NCI-H460 (cell line): ENCODE measurements around the gene ADAM22. TPM values are rescaled to one million over a fixed set of nuclear protein-coding genes. Genes with fewer than 3 reads are reported as not detected.
A peak's percentile ranks its signal among the peaks of the same experiment; 100 is the strongest.

ENCODE experiments used
- DNase-seq: peaks from one replicate; pipeline ENCODE4 v3.0.0-alpha.2; 2016; ENCODE audit warnings: low read depth; ENCODE audit errors: extremely low read depth
- total RNA-seq: library from RNA; depleted of rRNA; stranded (reverse); fragments of >200 nt; shearing (Covaris generic); gene quantifications from 2 replicates; pipeline ENCODE4 v1.2.3, GENCODE V29; 2014

The ADAM22 gene
- total RNA-seq, 1 experiment from 2014 or later: 3.3 TPM

DNA sequence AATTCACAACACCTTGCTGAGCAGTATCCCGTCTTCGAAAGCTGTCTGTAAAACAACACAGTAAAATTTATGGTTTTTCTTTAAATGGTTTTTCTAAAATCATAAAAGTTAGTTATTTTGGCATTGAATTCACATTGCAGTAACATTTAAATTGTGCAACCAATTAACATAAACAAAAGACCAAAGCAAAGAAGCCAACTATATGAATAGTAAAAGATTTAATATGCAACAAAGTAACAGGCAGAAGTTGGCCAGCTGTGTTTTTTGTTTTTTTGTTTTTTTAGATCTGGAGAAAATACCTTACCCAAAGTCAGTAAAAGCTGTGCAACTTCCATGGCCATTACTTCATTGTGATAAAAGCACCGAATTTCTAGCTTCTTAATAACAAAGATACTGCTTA lies 274.5 kb downstream of the ADAM22 start:
- no peak for DNase-seq

DNA sequence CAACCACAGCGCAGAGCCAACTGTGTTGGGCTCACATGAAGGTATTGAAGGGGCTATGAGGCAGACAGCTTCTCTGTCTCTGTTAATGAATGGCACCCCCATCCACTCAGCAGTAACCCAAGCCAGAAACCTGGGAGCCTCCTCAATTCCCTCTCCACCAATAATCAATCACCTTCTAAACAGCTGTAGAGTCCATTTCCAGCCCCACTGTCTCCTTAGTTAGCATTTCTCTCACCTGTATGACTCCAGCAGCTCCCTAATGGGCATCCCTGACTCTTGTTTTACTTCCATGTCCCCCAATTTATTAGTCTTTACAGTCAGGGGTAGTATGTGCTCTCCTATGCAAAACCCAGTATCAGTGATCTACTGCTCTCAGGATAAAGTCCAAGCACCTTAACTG lies 278.9 kb downstream of the ADAM22 start:
- DNase-seq: no peak

GRCh38 chr7:88214456-88214855 lies 280.4 kb downstream of the ADAM22 start:
- no peak for DNase-seq

DNA sequence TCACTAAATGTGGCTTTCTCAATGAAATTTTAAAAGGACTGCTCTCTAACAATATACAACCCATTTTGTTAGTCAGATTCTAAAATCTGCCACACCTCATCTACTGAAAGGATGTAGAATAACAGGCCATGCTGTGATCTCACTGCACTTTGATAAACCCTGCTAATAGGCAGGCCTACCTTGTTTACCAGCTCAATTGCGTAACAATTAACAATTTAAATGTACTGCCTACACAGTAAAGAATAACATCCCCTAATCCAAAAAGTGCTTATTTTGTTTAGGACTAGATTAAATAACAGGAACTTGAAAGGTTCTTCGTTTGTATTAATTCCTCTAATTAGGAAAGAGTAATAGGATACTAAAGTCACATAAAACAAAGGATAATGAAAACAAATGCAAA lies 281.2 kb downstream of the ADAM22 start:
- DNase-seq: no peak

DNA sequence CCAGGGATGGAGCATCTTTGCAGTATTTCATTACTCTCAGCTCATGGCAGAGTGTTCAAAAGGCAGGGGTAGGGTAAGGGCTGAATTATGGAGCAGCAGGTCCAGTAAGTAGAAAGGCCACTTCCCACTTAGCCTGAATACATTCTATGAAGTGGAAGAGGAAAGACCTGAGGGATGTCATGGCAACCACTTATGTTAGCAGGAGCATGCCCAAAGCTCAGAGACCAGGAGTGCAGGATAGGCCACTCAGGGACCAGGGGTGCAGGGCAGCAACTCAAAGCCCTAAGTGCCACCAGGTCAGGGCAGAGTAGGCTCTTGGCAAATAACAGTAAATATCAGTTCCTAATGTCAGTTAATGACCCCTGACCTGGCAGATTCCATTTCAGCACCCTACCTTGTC lies 282.2 kb downstream of the ADAM22 start:
- DNase-seq: no peak

- no peak for DNase-seq
These were observed 283.8 kb downstream of the ADAM22 start for GRCh38 chr7:88217675-88218428.

GRCh38 chr7:88218429-88218745 lies 284.3 kb downstream of the ADAM22 start:
- no peak for DNase-seq

- DNase-seq: peak; percentile 12
These were observed 285.0 kb downstream of the ADAM22 start for GRCh38 chr7:88218836-88219605.

GRCh38 chr7:88219781-88220747 lies 286.0 kb downstream of the ADAM22 start, which contains the start of gene SRI:
Gene SRI, minus strand, starts transcription at chr7:88220038. Its CDS starts 12 bp downstream, at chr7:88220026.
- DNase-seq: peak; percentile 78

- no peak for DNase-seq
These were observed 289.2 kb downstream of the ADAM22 start for GRCh38 chr7:88223265-88223664.

DNA sequence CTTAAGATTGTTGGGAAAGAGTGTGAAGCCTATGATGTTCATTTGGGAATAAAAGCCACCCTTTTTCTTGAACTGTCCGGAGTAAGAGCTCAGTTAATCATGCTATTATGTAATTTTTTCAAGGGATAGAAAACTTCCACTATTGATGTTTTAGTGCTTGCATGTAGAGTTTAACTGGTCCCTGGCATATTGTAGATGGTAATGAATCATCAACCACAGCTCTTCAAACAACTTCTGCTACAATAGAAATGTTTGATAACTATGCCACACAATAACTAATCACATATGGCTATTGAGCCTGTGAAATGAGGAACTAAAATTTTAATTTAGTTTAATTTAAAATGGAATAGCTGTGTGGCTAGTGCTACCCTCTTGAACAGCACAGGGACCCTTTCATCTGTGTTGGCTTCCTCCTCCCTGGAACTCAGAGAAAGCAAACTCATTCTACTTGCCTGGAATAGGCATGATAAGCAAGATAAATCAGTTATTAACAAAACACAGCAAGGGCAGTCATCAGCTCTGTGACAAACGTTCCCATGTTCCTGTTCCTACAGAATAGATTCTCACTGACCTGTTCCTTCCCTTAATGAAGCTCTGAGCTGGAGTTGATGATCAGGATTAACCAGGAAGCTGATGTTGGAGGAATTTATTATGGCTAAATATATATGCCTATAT lies 290.7 kb downstream of the ADAM22 start:
- DNase-seq: no peak

DNA sequence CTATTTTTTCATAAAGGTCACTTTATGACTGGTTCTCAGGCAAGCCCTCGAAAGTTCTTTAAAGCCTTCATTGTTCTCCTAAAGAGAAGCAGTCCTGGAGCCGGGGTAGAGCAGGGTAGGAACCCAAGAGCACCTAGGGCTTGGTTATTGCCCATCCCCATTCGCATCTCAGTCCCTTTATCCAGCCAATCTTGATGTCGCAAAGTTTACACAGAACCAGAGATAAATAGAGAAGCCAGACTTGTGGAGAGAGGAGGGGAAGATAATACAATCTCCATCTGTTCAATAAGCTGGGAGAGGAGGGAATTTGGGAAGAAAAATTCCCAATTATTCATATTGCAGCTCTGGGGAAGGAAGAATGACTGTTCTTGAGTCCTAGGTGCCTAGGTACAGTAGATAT lies 292.1 kb downstream of the ADAM22 start:
- DNase-seq: no peak

DNA sequence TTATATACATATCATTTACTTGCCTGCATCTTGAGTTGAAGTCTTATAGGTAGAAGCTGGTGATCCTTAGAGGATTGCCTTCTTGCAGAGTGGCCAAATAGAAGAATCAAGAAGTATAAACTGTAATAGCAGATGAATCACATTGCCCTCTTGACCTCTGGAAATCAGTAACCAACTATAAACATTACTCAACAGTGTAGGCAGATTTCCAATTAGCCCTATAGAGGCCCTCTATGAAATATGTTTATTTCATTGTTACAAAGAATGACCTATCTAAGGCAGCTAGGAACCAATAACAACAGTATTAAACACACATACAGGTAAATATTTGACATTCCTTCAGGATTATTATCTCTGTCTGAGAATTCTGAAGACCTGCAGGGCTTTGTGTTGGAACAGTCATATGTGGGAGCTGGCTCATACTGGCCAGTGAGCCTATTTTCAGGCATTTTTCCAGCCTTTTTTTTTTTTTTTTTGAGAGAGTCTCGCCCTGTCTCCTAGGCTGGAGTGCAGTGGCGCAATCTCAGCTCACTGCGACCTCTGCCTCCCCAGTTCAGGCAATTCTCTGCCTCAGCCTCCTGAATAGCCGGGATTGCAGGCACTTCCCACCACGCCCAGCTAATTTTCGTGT lies 292.9 kb downstream of the ADAM22 start:
- DNase-seq: peak; percentile 46

DNA sequence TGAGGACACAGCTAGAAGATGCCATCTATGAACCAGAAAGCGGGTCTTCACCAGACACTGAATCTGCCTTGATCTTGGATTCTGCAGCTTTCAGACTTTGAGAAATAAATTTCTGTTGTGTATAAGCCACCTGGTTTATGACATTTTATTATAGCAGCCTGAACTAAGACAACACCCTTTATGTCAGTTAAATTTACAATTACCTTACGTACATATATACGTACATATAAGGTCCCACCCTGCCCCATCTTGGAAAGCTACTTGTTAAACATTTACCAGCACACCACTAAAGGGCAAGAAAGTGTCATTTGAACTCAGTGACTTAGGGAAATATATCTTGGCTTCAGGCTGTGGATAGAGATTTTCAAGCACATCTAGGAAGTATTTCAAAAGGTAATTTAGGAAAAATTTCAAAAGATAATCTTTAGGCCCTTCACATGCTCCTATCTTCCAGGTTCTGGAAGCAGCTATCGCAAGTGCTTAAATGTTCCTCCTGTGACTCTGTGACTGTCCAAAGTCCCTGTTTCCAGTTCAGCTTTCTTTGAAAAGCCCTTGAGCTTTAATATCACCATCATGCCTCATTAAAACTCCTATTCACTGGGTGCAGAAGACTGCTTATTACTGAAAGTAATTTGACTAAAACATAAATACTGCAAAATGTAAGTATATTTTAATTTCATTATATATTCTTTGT lies 295.4 kb downstream of the ADAM22 start:
- no peak for DNase-seq

DNA sequence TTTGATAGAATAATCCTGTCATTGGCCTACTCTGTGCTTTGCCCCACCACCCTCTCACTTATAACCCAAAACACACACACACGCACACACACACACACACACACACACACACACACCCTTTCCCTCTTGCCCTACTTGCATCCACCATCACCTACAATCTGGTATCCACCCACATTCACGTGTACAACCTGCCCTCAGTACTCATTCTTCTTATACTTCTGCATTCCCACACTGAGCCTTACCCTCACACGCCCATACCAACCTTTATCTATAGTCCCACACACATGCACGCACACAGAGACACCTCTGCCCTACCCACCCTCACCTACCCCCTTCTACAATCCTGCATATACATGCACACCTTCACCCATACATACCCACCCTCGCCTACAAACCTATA lies 296.6 kb downstream of the ADAM22 start:
- DNase-seq: no peak

DNA sequence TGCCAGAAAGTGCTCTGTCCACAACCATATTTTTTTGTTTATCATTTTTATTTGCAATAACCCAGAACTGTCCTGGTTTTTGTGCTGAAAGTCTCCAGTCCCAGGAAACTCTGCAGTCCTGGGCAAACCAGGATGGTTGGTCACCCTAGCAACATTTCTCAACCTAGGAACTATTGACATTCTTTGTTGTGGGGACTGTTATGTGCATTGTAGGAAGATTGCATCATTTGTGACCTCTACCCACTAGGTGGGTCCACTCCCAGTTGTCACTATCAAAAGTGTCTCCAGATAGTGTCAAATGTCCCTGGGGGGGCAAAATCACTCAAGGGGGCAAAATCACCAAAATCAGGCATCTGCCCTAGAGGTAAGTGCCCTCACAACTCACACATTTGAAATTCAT lies 299.8 kb downstream of the ADAM22 start:
- DNase-seq: no peak

DNA sequence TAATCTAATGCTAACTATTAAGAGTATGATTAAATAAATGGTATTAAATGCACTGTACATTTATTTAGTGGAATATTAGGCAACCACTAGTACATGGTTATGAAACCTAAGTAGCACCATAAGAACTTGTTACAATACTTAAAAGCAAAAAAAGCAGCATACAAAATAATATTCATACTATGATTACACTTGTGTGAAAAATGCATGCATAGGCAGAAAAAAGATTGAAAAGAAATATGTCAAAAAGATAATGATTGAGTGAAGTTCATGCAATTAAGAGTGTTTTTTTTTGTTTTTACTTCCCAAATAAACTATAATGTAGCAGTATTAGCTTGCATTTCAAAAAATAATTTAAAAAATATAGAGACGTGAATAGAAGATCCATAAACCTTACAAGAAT lies 305.8 kb downstream of the ADAM22 start:
- no peak for DNase-seq

- DNase-seq: peak; percentile 35
These were observed 309.4 kb downstream of the ADAM22 start for GRCh38 chr7:88243345-88243909.

- no peak for DNase-seq
These were observed 310.2 kb downstream of the ADAM22 start for GRCh38 chr7:88244258-88244657.
